GM23248 (cell line): Measurements from ENCODE around the gene CLDN24. TPM values are rescaled to one million over a fixed set of nuclear protein-coding genes. Genes with fewer than 3 reads are reported as not detected.
A peak's percentile ranks its signal among the peaks of the same experiment; 100 is the strongest.

ENCODE experiments used
- DNase-seq: peaks from one replicate; pipeline ENCODE4 v3.0.0-alpha.2; 2015
- H2AFZ ChIP-seq: fragments of 200-600 bp; sonication (generic); 2 replicates; pipeline ENCODE4 v1.6.1; 2016; ENCODE audit warnings: antibody characterized with exemption
- H3F3A ChIP-seq: fragments of 200-600 bp; sonication (generic); 2 replicates; pipeline ENCODE4 v1.6.1; 2016; ENCODE audit warnings: mild to moderate bottlenecking, antibody characterized with exemption, mixed run types; ENCODE audit not compliant: insufficient read depth
- H3K27ac ChIP-seq: fragments of 200-600 bp; sonication (generic); 2 replicates; pipeline ENCODE4 v1.5.1; 2016; ENCODE audit warnings: mild to moderate bottlenecking
- H3K27me3 ChIP-seq: fragments of 200-600 bp; sonication (generic); replicated peaks from 2 replicates; pipeline ENCODE4 v1.6.1; 2016; ENCODE audit warnings: mild to moderate bottlenecking; ENCODE audit not compliant: insufficient read depth
- H3K36me3 ChIP-seq: fragments of 200-600 bp; sonication (generic); 2 replicates; pipeline ENCODE4 v1.6.1; 2016; ENCODE audit warnings: low read depth, mild to moderate bottlenecking
- H3K4me1 ChIP-seq: fragments of 200-600 bp; sonication (generic); 2 replicates; pipeline ENCODE4 v1.6.1; 2016; ENCODE audit warnings: mild to moderate bottlenecking; ENCODE audit not compliant: insufficient read depth
- H3K4me2 ChIP-seq: fragments of 200-600 bp; sonication (generic); one replicate; pipeline ENCODE4 v1.6.1; 2016; ENCODE audit warnings: mild to moderate bottlenecking; ENCODE audit not compliant: unreplicated experiment
- H3K4me3 ChIP-seq: fragments of 200-600 bp; sonication (generic); 2 replicates; pipeline ENCODE4 v1.5.1; 2016; ENCODE audit warnings: mild to moderate bottlenecking
- H3K79me2 ChIP-seq: fragments of 200-600 bp; sonication (generic); 2 replicates; pipeline ENCODE4 v1.6.1; 2016; ENCODE audit warnings: mild to moderate bottlenecking; ENCODE audit not compliant: insufficient read depth
- H3K9ac ChIP-seq: fragments of 200-600 bp; sonication (generic); 2 replicates; pipeline ENCODE4 v1.6.1; 2016; ENCODE audit warnings: mild to moderate bottlenecking
- H3K9me2 ChIP-seq: fragments of 200-600 bp; sonication (generic); 2 replicates; pipeline ENCODE4 v1.6.1; 2016; ENCODE audit warnings: mixed run types, mild to moderate bottlenecking, moderate library complexity; ENCODE audit not compliant: insufficient read depth
- H3K9me3 ChIP-seq: fragments of 200-600 bp; sonication (generic); one replicate; pipeline ENCODE4 v1.6.1; 2017; ENCODE audit warnings: low read depth
- H4K20me1 ChIP-seq: fragments of 200-600 bp; sonication (generic); 2 replicates; pipeline ENCODE4 v1.6.0; 2016; ENCODE audit not compliant: insufficient read depth
- EZH2 ChIP-seq: fragments of 200-600 bp; sonication (generic); IDR thresholded peaks from 2 replicates; pipeline ENCODE4 v1.6.1; 2018; ENCODE audit warnings: antibody characterized with exemption, mild to moderate bottlenecking; ENCODE audit not compliant: insufficient read depth, poor library complexity, severe bottlenecking
- EZH2phosphoT487 ChIP-seq: fragments of 200-600 bp; sonication (generic); IDR thresholded peaks from 2 replicates; pipeline ENCODE4 v1.6.1; 2018; ENCODE audit warnings: antibody characterized with exemption, moderate library complexity, mild to moderate bottlenecking, low read depth; ENCODE audit not compliant: insufficient read depth
- WGBS, 2 experiments: methylation state at CpG; one replicate each; pipeline ENCODE4 v1.1.6; 2015 to 2017; ENCODE audit warnings: low lambda C conversion rate in 2 of 2, low coverage in 1 of 2; ENCODE audit errors: missing lambda C conversion rate in 2 of 2; 5-methylcytosine and 5-hydroxymethylcytosine counted together
- in situ Hi-C: fragments of 300-500 bp; cut with MboI; formaldehyde crosslinking; loops from 2 replicates; pipeline ENCODE4 v1.15.0; 2020
- polyA plus RNA-seq: library from polyadenylated mRNA; unstranded; fragments of >200 nt; fragmentation: Nextera tagmentation; extraction: Ambion mirVana; gene quantifications from 2 replicates; pipeline ENCODE4 v1.2.1, GENCODE V29; 2016
- total RNA-seq: library from RNA; depleted of rRNA; stranded (reverse); fragments of >200 nt; shearing (Covaris generic); gene quantifications from 2 replicates; pipeline ENCODE4 v1.2.3, GENCODE V29; 2014

Gene CLDN24
- total and polyA plus RNA-seq, 2 experiments from 2014 or later, result not detected

GRCh38 chr4:183348706-183349659, 26.8 kb upstream of the CLDN24 start:
- H3K27me3 ChIP-seq, result no peaks in the 10 kb centered on the region
- TF ChIP-seq EZH2 (no peak), EZH2phosphoT487 (no peak)
- peak overlapping the region; percentile 87 for H3K9ac ChIP-seq
- H3K9me3 ChIP-seq, result no peaks in the 10 kb centered on the region
- peak; percentile 97 for DNase-seq
- peaks cover 32% of the 10 kb centered on the region for H3K4me1 ChIP-seq
- H3F3A ChIP-seq, result peaks cover 31% of the 10 kb centered on the region
- H3K4me3 ChIP-seq, result peak overlapping the region; percentile 70
- 28 to 30% methylated on average over 17 of the region's 17 CpGs for WGBS, 2 experiments
- H3K4me2 ChIP-seq, result peak overlapping the region; percentile 97
- no peaks in the 10 kb centered on the region for H3K9me2 ChIP-seq
- peak overlapping the region; percentile 98 for H3K27ac ChIP-seq
- in situ Hi-C loops, result no loop called here
- no peaks in the 10 kb centered on the region for H4K20me1 ChIP-seq
- H3K36me3 ChIP-seq, result no peaks in the 10 kb centered on the region
- H3K79me2 ChIP-seq, result no peaks in the 10 kb centered on the region
- H2AFZ ChIP-seq, result peak overlapping the region; percentile 11; the same call in 1 of the 2 replicates

DNA sequence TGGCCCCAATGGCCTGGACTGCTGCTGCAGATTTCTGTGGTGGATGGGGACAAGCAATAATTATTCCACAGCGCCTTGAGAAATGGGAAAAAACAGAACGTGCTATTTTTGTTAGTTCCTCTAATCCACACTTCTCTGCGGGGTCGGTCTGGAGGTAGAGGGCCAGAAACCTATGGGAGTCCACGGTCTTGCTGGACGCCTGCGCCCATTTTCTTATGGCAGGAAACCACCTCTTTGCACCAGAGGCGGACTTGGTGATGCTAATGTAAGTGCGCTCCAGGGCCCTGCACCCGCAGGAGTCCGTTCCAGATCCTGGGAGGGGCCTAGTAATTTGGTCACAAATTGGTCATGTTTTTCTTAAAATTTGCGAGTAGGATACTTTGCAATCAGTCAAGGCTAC, 25.9 kb upstream of the CLDN24 start:
- Histone ChIP-seq H2AFZ (no peak overlapping the region), H3K27ac (peak overlapping the region; percentile 98), H3F3A (peaks cover 31% of the 10 kb centered on the region), H3K4me3 (no peak overlapping the region), H3K9ac (no peak overlapping the region), H3K4me2 (no peak overlapping the region), H3K9me2 (no peaks in the 10 kb centered on the region), H3K4me1 (peaks cover 36% of the 10 kb centered on the region), H3K79me2 (no peaks in the 10 kb centered on the region), H4K20me1 (no peaks in the 10 kb centered on the region), H3K27me3 (no peaks in the 10 kb centered on the region), H3K36me3 (no peaks in the 10 kb centered on the region), H3K9me3 (no peaks in the 10 kb centered on the region)
- 95 to 96% methylated on average over 12 of the region's 12 CpGs for WGBS, 2 experiments
- DNase-seq, result no peak
- TF ChIP-seq EZH2phosphoT487, result no peak
- no peak for TF ChIP-seq EZH2
- in situ Hi-C loops, result no loop called here

DNA sequence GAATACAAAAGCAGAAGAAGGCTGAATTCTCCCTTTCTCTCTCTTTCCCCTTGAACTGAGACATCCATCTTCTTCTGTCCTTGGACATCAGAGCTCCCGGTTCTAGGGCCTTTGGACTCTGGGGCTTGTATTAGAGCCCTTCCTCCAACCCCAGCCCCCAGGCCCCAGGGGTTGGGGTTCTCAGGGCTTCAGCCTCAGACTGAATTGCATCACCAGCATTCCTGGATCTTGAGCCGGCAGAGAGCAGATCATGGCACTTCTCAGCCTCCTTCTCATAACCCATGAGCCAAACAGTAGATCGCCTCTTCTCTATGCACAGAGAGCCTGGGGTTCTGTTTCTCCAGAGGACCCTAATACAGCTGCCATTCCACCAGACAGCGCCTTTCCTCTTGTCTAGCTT, 25.3 kb upstream of the CLDN24 start:
- TF ChIP-seq EZH2phosphoT487, result no peak
- no peak for TF ChIP-seq EZH2
- Histone ChIP-seq H3K4me3 (no peak overlapping the region), H3K4me1 (peaks cover 39% of the 10 kb centered on the region), H3K79me2 (no peaks in the 10 kb centered on the region), H3F3A (peaks cover 31% of the 10 kb centered on the region), H3K4me2 (no peak overlapping the region), H3K27me3 (no peaks in the 10 kb centered on the region), H3K9ac (no peak overlapping the region), H3K9me3 (no peaks in the 10 kb centered on the region), H2AFZ (no peak overlapping the region; the same call in 1 of the 2 replicates), H3K36me3 (no peaks in the 10 kb centered on the region), H4K20me1 (no peaks in the 10 kb centered on the region), H3K27ac (peak overlapping the region; percentile 98; the same call in 1 of the 2 replicates), H3K9me2 (no peaks in the 10 kb centered on the region)
- WGBS, 2 experiments, result 82 to 83% methylated on average over 4 of the region's 4 CpGs
- in situ Hi-C loops, result no loop called here
- DNase-seq, result peak; percentile 60

DNA sequence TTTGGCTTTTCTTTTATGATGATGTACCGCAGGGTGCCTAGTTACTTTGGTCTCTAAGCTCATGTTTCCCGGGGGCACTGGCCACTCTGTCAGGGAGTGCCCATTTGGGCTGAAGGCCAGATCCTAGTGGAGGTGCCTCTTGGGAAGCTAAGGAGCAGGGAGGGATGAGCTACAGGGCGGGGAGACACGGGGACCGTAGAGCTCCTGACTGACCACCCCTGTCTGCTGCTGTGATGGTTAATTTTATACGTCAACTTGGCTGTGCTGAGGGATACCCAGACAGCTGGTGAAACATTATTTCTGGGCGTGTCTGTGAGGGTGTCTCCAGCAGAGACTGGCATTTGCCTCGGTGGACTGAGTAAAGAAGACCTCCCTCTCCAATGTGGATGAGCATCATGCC, 24.9 kb upstream of the CLDN24 start:
- whole genome bisulfite sequencing, 2 experiments, result 77 to 80% methylated on average over 8 of the region's 8 CpGs
- no peak overlapping the region for H2AFZ ChIP-seq

More for the DNA sequence above, 24.9 kb upstream of the CLDN24 start:
- in situ Hi-C loops, result no loop called here
- H3K79me2 ChIP-seq, result no peaks in the 10 kb centered on the region
- no peak overlapping the region for H3K27ac ChIP-seq
- H3K27me3 ChIP-seq, result no peaks in the 10 kb centered on the region
- H3F3A ChIP-seq, result peaks cover 31% of the 10 kb centered on the region
- H3K9me2 ChIP-seq, result no peaks in the 10 kb centered on the region
- no peaks in the 10 kb centered on the region for H3K9me3 ChIP-seq
- no peak for DNase-seq
- H3K36me3 ChIP-seq, result no peaks in the 10 kb centered on the region
- no peak overlapping the region for H3K4me2 ChIP-seq
- H4K20me1 ChIP-seq, result no peaks in the 10 kb centered on the region
- no peak overlapping the region for H3K9ac ChIP-seq
- peaks cover 39% of the 10 kb centered on the region for H3K4me1 ChIP-seq
- no peak overlapping the region for H3K4me3 ChIP-seq
- TF ChIP-seq EZH2 (no peak), EZH2phosphoT487 (no peak)
